Measurements from ENCODE around the gene WDR90.
"Not testable (repeated sequence)": the region's sequence is repeated elsewhere in the genome, so short reads cannot be mapped to it uniquely, and the experiment has no call there.

Gene WDR90

DNA sequence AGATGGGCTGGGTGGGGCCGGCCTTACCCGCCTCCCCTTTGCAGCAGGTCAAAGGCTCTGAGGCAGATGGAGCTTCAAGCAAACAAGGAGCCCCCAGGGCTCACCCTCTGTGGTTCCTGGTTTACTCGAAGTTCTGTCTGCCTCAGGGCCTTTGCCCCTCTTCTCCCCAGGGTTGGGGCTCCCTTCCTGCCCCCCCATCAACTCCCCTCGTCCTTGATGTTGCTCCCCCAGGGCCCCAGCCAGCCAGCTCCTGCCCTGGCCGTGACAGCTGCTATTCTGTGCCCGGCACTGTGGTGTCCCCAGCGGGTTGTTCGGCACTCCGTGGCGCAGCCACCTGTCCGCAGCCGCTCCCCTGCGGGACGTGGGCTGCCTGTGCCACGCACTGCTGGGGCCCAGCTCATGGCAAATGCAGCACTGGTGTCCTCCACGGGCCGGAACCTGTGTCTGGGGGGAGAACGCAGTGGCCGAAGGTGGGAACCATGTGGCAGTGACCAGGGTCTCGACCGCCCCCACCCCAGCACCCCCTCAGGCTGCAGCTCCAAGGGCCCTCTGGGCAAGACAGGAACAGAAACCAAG is 61.4 kb downstream of the WDR90 start:
- TF ChIP-seq, protein P1, sequence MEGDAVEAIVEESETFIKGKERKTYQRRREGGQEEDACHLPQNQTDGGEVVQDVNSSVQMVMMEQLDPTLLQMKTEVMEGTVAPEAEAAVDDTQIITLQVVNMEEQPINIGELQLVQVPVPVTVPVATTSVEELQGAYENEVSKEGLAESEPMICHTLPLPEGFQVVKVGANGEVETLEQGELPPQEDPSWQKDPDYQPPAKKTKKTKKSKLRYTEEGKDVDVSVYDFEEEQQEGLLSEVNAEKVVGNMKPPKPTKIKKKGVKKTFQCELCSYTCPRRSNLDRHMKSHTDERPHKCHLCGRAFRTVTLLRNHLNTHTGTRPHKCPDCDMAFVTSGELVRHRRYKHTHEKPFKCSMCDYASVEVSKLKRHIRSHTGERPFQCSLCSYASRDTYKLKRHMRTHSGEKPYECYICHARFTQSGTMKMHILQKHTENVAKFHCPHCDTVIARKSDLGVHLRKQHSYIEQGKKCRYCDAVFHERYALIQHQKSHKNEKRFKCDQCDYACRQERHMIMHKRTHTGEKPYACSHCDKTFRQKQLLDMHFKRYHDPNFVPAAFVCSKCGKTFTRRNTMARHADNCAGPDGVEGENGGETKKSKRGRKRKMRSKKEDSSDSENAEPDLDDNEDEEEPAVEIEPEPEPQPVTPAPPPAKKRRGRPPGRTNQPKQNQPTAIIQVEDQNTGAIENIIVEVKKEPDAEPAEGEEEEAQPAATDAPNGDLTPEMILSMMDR (IDR thresholded peaks at IDR 0.05; ENCODE audit: extremely low read depth, missing control alignments) = no peak
- DNase-seq (ENCODE audit: low spot score) = no peak

GRCh38 chr16:711084-711483 is 61.9 kb downstream of the WDR90 start:
- DNase-seq (ENCODE audit: low spot score) = no peak
- TF ChIP-seq, protein P1 (IDR thresholded peaks at IDR 0.05; ENCODE audit: extremely low read depth, missing control alignments) = no peak

DNA sequence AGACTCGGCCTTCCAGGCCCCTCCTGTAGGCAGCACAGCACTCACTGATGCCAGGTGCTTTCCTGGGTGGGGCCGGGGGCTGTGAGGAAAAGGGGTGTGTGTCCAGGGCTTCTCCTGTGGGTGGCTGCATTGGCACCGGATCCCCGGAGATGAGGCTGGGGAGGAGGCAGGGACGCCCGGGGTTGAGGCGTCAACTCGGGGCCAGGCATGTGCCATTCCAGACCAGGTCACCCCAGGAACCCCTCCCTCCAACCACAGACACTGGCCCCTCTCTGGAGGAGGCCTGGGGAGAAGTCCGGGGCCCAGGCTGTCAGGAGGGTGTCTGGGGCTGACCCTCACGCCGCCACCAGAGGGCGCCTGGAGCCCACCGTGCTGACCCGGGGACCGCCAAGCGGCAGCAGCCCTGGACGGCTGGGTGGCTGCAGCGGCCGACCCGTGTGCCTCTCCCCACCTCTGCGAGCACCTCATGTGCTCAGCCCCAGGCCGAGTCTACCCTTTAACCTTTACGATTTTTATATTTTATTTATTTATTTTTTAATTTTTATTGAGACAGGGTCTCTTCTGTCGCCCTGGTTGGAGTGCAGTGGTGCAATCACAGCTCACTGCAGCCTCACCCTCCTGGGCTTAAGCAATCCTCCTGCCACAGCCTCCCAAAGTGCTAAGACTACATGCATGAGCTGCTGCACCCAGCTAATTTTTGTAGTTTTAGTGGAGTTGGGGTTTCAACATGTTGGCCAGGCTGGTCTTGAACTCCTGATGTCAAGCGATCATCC is 62.6 kb downstream of the WDR90 start:
- peak; percentile 96 for DNase-seq (ENCODE audit: low spot score)
- TF ChIP-seq, protein P1 (IDR thresholded peaks at IDR 0.05; ENCODE audit: extremely low read depth, missing control alignments) = peak; percentile 96

DNA sequence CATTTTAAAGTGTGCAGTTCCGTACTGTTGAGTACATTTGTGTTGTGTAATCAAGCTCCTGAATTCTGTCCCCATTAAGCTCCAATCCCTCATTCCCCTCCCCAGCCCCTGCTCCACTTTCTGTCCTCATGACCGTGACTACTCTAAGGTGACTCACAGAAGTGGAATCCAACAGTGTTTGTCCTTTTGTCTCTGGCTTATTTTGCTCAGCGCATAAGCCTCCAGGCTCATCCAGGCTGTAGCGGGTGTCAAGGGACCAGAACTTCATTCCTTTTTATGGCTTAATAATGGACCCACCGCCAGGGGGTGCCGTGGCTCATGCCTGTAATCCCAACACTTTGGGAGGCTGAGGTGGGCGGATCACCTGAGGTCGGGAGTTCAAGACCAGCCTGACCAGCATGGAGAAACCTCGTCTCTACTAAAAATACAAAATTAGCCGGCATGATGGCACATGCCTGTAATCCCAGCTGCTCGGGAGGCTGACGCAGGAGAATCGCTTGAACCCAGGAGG is 63.6 kb downstream of the WDR90 start:
- not testable (repeated sequence) for DNase-seq (ENCODE audit: low spot score)
- TF ChIP-seq, protein P1 (IDR thresholded peaks at IDR 0.05; ENCODE audit: extremely low read depth, missing control alignments) = peak; percentile 26

DNA sequence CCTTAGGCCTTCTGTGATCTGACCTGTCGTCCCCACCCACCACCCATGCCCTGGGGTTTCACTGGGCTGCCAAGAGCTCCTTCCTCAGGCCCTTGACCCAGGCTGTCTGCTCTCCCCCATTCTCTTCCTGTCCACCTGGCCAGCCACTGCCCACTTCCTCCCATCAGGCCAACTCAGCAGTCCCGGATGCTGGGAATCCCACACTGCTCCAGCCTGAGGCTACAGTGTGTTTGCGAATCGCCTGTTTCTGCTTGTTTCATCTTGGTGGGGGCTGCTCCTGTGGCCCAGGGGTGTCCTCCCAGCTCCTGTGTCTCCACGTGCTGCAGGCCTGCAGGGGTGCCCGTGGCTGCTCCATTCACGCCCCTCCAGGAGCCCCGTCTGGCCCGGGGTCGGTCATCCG is 64.9 kb downstream of the WDR90 start:
- no peak for DNase-seq (ENCODE audit: low spot score)
- TF ChIP-seq, protein P1 (IDR thresholded peaks at IDR 0.05; ENCODE audit: extremely low read depth, missing control alignments) = no peak

DNA sequence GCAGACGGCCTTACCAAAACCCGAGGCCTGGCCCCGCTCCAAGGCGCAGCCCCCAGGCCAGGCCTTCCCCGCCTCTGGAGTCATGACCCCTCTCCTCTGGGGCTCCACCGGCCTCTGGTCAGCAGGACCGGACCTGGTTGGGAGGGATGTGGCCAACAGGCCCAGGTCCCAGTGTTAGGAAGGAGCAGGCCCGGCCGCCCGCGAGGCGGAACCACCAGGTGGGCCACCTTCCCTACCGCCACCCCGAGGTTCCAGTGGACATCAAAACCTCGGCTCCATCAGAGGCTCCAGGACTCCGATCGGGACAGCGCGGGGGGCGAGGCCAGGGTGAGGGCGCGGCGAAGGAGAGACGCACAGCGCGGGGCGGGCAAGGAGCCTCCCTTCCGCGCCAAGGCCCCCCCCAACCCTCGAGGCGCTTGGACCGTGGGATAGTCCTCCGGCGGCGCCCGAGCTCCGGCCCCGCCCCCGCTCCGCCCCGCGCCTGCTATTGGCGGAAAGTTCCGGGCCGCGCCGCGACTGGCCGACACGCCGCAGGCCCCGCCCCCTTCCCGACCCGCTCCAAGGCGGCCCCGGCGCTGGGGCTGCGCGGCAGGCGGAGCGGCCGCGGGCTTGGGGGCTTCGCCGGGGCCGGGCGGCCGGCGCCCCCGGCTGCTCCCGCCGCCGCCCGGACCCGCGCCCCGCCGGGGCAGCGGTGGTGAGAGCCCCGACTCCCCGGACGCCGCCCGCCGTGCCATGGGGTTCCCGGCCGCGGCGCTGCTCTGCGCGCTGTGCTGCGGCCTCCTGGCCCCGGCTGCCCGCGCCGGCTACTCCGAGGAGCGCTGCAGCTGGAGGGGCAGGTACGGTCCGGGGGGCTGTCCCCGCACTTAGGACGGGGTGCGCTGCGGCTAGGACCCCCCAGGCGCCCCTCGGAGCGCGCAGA is 65.7 kb downstream of the WDR90 start, which contains the start of gene METRN:
Gene METRN (plus strand): TSS at position 561 of the 919 bp plus-strand sequence. CDS start 172 bp downstream, at position 733.
- TF ChIP-seq, protein P1 (IDR thresholded peaks at IDR 0.05; ENCODE audit: extremely low read depth, missing control alignments) = no peak
- DNase-seq (ENCODE audit: low spot score) = peak; percentile 98
